ENCODE measurements around the gene CAPZA2.

CAPZA2 gene

DNA sequence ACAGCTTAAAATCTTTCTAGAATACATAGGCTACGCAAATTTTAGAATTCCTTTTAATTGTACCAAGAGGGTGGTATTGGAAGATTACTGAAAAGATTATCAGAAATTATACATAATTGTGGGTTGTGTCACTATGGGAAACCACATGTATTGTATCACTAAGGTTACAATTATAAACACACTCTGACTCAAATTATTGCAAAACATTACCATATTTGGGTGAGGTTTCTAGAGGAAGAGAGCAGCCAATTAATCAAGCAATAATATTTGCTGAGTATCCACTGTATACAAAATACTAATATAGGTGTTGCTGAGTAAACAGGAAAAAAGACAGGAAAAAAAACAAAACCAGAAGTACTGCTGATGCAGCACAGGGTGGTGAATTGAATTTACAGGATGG lies 3.1 kb upstream of the CAPZA2 start:
- TF ChIP-seq CTCF (IDR thresholded peaks at IDR 0.05; ENCODE audit: low read depth, low read length): no peak
- no peak overlapping the region for H3K4me3 ChIP-seq (ENCODE audit: low read depth, low read length)

- no peak overlapping the region for H3K4me3 ChIP-seq (ENCODE audit: low read depth, low read length)
- no peak for TF ChIP-seq CTCF (IDR thresholded peaks at IDR 0.05; ENCODE audit: low read depth, low read length)
Observed at GRCh38 chr7:116861717-116862116, 670 bp upstream of the CAPZA2 start.

- no peak for TF ChIP-seq CTCF (IDR thresholded peaks at IDR 0.05; ENCODE audit: low read depth, low read length)
- H3K4me3 ChIP-seq (ENCODE audit: low read depth, low read length): peak overlapping the region; percentile 93
Observed at GRCh38 chr7:116862951-116863670, 724 bp downstream of the CAPZA2 start.

- TF ChIP-seq CTCF (IDR thresholded peaks at IDR 0.05; ENCODE audit: low read depth, low read length): no peak
- peak overlapping the region; percentile 93 for H3K4me3 ChIP-seq (ENCODE audit: low read depth, low read length)
Observed at GRCh38 chr7:116863936-116864500, 1.6 kb downstream of the CAPZA2 start.

DNA sequence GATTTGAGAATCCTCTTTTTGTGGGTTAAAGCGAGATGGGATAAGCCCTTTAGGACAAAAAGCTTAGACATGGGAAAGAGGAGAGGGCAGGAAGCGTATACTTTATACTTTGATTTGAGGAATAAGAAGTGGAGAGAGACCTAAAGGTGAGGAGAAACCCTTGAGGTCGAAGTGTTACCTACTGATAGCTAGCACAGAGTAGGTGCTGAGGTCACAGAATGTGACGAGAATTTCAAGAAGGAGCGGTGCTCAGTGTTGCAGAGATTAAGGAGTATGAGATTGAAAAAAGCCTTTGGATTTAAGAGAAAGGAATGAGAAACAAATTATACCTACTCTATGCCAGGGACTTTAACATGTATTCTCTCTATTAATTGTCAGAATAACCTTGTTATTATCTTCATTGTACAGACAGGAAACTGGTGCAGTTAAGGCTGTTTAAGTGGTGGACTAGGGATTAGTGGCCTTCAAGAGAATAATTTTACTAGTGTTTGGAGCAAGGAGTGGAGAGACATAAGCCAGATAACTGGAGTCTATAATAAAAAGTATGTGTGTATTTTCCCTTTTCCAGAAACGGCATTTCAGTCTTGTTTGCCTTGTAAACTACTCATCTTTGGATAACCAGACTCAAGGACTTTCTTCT lies 8.8 kb downstream of the CAPZA2 start:
- no peak overlapping the region for H3K4me3 ChIP-seq (ENCODE audit: low read depth, low read length)
- no peak for TF ChIP-seq CTCF (IDR thresholded peaks at IDR 0.05; ENCODE audit: low read depth, low read length)

GRCh38 chr7:116872026-116872425 lies 9.6 kb downstream of the CAPZA2 start:
- H3K4me3 ChIP-seq (ENCODE audit: low read depth, low read length): no peak overlapping the region
- TF ChIP-seq CTCF (IDR thresholded peaks at IDR 0.05; ENCODE audit: low read depth, low read length): no peak

- TF ChIP-seq CTCF (IDR thresholded peaks at IDR 0.05; ENCODE audit: low read depth, low read length): no peak
- no peak overlapping the region for H3K4me3 ChIP-seq (ENCODE audit: low read depth, low read length)
Observed at GRCh38 chr7:116873619-116874018, 11.2 kb downstream of the CAPZA2 start.
